ENCODE measurements around the gene AKT1.
"Not testable (repeated sequence)": the region's sequence is repeated elsewhere in the genome, so short reads cannot be mapped to it uniquely, and the experiment has no call there.

AKT1 gene

DNA sequence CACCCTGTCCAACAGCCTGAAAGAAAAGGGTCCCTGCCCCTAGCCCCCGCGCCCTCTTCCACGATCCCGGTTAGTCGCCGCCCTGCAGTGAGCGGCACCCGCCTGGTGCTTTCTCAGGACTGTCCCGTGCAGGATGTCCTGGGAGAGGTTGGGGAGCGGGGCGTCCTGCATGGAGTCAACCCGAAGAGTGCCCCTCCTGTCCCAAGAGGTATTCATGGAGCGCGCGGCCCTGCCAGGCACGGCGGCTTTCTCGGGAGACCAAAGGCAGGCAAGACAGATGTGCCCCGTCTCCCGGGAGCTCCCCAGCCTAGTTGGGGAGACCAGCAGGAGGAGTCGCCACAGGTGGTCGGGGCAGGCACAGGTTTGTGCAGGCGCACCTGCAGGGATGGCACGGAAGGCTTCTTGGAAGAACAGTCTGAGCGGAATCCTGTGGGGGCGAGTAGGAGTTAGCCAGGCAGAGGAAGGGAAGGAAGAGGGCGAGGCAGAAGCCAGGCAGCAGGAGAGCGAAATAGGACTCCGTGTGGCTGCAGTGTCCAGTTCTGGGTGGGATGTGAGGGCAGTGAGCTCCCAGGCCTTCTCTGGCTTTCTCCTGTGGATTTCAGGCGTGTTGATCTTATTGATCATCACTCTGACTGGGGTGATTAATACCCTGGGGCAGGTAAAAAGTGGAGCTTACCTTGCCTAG lies 41.9 kb downstream of the AKT1 start:
- DNase-seq (ENCODE audit: low spot score), result no peak

DNA sequence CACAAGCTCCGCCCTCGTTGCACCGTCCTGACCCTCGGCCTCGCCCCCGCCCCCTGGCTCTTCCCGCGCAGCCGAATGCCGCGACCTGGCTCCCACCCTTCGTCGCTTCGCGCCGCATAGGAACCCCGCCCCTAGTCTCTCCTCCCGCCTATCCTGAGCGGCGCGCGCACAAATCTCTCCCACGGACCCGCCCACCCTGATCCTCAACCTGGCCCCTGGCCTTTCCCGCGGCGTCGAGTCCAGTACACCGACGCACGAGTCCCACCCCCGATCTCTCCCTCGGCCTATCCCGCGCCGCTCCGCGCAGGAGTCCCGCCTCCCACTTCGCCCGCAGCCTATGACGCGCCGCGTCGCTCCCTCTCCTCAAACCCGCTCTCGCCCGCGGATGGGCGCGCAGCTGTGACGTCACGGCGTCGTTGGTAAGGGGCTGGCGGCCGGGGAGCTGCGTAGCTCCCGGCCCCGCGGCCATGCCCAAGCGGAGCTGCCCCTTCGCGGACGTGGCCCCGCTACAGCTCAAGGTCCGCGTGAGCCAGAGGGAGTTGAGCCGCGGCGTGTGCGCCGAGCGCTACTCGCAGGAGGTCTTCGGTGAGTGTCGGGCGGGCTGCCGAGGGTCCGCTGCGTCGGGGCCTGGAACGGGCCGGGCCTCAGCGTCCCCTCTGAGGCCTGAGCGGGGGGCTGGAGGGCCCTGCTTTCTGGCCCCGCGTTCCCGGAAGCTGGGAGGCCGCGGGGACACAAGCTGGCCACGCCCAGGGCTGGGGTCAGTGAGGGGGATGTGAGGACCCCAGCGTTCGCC lies 42.6 kb downstream of the AKT1 start, which contains the start of gene SIVA1:
Gene SIVA1 (plus strand): TSS at position 413 of the 793 bp plus-strand sequence. CDS start 55 bp downstream, at position 468.
- peak; percentile 99 for DNase-seq (ENCODE audit: low spot score)

DNA sequence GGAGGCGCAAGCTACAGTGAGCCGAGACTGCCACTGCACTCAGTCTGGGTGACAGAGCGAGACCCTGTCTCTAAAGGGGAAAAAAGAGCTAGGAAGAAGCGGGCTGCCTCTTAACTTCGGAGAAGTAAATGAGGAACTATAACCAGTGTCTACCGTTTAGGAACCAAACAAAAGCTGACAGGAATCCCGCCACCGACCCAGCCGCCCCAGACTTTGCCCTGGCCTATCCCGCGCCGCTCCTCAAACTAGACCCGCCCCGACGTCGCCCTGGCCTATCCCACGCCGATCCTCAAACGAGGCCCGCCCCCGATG lies 43.2 kb downstream of the AKT1 start:
- no peak for DNase-seq (ENCODE audit: low spot score)

DNA sequence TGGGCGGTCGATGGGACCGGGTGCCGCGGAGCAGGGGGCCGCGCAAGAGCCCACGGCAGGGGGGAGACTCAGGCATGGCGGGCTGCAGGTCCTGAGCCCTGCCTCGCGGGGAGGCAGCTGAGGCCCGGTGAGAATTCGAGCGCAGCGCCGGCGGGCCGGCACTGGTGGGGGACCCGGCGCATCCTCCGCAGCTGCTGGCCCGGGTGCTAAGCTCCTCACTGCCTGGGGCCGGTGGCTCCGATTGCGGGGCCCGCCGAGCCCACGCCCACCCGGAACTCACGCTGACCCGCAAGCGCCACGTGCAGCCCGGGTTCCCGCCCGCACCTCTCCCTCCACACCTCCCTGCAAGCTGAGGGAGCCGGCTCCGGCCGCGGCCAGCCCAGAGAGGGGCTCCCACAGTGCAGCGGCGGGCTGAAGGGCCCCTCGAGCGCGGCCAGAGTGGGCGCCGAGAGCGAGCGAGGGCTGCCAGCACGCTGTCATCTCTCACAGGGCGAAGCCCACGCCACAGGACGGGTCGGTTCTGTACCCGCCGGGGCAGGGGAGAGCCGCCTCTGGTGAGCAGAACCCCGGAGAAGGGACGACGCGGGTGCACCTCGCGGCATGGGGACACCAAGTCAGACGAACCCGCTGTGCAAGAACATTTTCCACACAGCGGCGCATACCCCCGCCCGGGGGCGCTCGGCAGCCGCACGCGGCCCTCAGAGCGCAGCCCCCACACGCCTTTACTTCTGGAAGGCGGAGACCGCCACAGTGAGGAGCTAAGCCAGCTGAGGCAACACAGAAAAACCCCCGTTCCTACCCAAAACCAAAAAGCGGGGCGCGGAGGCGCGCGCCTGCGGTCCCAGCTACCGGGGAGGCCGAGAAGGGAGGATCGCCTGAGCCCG lies 43.8 kb downstream of the AKT1 start:
- DNase-seq (ENCODE audit: low spot score), result no peak

DNA sequence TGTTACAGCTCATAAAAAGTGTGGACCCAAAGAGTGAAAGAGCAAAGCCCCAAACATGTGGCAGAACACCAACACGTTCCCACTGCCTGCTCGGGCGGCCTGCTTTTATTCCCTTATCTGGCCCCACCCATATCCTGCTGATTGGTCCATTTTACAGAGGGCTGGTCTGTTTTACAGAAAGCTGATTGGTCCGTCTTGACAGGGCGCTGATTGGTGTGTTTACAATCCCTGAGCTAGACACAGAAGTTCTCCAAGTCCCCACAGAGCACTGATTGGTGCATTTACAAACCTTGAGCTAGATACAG lies 44.8 kb downstream of the AKT1 start:
- DNase-seq (ENCODE audit: low spot score), result not testable (repeated sequence)

DNA sequence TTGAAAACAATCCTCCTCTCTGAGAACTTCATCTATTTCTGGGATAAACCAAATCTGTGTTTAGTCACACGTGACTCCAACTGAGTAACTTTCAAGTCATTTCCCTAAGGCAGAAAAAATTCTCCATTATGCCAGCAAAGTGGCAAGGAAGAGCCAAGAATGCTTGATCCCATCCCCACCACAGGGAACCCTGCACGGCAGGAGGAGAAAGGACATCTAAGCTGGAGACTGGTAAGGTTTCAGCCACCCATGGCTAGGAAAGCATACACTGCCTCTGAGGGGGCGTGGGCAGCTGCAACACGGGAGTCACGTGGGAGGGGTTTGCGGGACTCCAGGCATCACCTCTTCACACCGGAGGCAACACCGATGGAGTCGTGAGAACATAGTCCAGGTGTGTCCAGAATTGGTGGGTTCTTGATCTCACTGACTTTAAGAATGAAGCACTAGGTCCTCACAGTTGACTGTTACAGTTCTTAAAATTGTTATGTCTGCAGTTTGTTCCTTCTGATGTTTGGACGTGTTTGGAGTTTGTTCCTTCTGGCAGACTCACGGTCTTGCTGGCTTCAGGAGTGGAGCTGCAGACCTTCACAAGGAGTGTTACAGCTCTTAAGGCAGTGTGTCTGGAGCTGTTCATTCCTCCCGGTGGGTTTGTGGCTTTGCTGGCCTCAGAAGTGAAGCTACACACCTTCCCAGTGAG lies 45.3 kb downstream of the AKT1 start:
- no peak for DNase-seq (ENCODE audit: low spot score)

DNA sequence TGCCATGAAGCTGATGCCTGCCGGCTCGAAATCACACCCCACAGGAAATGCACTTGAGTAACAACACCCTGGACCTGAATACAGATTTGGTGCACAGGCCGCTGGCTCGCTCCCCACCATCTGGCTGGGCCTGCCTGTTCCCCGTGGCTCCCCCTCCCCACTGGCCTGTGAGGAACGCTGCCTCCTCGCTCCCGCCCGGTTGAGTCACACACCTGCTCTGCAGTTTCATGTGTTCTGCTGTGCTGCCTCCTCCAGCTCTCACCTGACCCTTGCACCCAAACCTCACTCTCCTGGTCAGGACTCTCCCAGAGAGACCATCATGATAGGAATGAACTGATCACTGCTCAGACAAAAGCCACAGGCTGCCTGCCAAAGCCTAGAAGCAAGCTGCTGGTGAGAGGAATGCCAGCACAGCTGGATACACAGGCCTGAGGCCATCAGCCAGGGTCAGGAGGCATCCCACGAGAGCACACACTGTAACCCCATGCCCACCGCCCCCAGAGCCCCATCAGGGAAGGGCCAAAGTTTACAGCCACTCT lies 46.4 kb downstream of the AKT1 start:
- DNase-seq (ENCODE audit: low spot score), result no peak

DNA sequence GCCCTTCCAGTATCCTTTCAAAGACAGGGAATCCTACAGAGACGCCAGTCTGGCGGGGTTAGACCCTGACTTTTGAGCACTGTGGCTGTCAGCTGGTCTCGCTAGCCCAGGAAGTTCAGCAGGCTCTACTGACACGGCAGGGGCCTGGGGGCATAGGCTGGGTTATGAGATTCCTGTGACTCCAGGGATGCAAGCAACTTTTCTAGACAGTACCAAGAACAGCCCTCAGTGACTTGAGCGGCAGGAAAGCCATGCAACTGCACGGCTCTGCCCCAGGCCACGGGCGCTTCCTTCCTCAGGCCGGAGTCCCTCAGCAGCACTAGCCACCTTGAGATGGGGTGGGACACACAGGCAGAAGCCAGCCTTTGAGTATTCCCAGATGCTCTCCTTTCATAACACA lies 47.7 kb downstream of the AKT1 start:
- no peak for DNase-seq (ENCODE audit: low spot score)

DNA sequence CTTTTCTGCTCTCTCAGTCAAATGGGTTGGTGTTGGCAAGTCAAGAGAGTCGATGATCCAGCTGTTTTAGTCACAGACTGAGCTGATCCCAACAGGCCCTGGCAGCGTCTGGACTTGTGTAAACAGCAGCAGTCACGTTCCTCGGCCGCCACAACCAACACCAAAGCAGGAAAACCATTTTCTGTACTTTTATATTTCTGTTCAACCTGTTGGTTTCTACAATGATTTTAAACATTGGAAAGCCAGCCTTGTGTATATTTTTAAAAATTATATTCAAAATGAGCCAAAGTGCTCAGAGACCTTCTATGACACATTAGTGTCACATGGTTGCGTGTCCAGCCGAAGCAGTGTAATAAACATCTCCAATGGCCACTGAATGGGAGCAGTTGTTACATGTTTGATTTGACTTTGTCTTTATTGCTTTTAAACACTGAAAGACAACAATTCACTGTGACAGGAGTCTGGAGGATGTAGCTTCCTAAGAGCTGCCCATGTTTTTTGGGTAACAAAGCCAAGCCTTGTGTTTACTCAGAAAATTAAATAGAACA lies 48.5 kb downstream of the AKT1 start:
- no peak for DNase-seq (ENCODE audit: low spot score)

DNA sequence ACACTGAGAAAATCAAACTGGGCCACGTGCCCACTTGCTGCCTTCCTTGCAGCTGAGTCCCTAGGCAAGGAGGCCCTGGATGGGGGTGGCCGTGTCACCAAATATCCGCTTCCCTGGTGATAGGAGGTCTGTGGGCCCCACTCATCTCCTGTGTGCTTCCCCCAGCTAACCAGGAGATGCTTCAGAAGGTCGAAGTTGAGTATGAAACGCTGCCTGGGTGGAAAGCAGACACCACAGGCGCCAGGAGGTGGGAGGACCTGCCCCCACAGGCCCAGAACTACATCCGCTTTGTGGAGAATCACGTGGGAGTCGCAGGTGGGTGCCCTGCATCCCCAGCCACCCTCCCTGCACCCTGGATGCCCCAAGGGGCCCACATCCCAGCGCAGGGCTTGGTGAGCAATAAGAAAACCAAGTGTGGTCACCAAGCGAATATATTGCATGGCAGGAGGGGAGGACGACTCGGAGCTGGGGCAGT lies 49.4 kb downstream of the AKT1 start:
- no peak for DNase-seq (ENCODE audit: low spot score)

DNA sequence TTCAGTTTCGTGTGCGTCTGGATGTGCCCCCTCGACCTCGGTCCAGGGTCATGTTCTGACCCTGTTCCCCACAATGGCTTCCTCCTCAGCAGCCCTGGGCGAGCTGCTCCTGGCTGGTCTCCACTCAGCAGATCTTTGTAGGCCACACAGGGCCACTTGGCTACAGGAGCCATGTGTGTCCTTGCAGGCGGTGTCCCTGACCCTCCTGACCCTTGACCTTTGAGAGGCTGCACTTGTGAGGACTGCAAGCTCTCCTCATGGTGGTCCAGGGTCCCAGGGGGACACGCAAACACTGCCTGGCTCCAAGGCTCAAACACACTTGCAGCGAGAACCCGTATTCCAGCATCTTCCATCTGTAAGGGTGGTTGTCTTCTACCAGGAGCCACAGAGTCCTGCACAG lies 50.1 kb downstream of the AKT1 start:
- DNase-seq (ENCODE audit: low spot score), result no peak

DNA sequence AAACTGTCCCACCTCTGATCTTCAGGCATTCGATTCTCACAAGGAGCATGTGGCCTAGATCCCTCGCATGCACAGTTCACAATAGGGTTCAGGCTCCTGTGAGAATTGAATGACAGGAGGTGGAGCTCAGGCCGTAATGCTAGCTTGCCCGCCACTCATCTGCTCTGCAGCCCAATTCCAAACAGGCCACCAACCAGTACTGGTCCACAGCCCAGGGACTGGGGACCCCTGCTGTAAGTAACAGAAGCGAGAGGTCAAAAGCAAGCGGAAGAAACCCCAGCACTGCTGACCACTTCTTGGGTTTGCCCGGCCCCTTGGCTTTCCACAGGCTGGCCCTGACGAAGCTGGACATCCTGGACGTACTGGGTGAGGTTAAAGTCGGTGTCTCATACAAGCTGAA lies 51.1 kb downstream of the AKT1 start:
- DNase-seq (ENCODE audit: low spot score), result no peak

DNA sequence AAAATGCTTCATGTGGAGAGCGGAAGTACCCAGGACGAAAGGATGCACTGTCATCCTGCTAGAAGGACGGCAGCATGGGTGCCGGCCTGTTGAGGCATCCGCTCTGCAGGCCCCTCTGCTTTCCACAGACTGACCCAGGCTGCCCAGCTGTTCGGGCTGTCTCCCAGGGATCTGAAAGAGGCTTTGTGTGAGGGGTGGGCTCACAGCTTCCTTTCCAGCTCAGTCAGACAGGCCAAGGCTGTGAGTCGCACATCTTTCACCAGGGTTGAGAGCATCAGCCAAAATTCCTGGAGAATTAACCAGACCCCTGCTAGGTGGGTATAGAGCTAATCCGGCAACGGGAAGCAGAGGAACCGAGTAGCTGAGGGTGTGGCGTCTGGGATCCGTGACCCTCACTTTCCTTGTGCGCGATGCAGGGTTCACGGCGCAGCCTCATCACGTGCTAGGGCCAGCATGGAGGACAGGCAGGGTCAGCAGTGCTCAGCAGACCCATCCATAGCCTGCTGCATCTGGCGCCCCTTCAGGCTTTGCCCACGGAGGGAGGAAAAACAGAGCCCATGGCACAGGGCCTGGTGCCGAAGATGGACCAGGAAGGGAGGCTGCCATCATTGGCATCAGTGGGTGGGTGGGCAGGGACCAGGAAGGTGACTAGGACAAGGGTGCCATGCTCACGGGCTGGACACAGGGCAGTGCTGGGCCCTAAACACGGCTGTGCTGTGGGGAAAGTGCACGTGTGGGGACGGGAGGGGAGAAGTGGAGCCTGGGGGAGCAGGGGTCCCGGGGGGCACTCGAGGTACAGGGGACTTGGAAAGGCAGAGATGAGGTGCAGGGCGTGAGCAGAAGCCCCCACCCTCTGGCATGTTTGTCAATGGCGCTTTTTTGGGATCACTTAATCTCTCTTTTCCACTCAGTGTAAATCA lies 51.8 kb downstream of the AKT1 start:
- no peak for DNase-seq (ENCODE audit: low spot score)

DNA sequence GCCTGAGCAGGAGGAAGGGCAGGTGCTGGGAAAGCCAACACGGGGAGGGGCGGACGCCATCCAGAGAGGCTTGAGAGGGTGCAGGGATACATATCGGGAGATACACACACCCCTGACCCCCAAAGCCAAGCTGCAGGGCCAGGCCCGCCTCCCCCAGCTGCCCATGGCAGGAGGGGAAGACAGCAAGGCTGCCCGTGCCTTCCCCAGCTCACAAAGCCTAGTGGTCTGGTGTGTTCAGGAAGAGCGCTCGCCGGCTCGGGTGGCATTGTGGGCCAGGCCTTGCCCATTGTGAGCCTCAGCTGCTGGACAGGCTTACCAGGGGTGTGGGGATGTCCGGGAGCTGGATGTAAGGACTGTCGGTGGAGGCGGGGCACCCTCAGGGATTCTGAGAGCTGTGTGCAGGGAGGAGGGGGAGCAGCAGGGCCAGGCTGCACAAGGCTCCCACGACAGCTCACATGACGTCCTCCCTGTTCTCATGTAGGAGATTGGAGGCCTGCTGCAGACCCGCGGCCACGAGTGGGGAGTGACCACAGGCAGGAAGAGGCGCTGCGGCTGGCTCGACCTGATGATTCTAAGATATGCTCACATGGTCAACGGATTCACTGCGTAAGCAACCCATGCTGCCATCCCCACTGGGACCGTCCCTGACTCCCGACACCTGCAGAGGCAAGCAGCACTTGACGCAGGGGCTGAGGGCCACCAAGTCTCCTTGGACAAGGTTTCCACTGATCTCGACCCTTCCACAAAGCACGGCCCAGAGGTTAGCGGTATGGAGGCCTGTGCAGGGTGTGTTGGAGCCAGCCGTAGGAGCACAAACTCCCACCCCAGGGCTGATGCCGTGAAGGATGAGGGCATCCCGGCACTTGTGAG lies 52.7 kb downstream of the AKT1 start:
- no peak for DNase-seq (ENCODE audit: low spot score)

DNA sequence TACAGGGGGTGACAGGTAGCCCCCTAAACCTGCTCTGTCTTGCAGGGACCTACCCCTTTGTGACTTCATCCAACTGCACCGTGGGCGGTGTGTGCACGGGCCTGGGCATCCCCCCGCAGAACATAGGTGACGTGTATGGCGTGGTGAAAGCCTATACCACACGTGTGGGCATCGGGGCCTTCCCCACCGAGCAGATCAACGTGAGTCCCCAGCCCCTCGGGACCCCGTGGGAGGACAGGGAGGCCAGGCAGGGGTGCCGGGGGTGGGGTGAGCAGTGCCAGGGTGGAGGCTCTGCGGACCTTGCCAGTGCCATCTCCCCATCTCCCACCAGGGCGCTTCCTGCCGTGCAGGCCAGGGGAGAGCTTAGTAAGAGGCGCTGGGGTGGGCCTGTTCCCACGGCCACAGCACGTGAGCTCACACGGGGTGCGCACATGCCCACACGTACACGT lies 53.7 kb downstream of the AKT1 start:
- no peak for DNase-seq (ENCODE audit: low spot score)

DNA sequence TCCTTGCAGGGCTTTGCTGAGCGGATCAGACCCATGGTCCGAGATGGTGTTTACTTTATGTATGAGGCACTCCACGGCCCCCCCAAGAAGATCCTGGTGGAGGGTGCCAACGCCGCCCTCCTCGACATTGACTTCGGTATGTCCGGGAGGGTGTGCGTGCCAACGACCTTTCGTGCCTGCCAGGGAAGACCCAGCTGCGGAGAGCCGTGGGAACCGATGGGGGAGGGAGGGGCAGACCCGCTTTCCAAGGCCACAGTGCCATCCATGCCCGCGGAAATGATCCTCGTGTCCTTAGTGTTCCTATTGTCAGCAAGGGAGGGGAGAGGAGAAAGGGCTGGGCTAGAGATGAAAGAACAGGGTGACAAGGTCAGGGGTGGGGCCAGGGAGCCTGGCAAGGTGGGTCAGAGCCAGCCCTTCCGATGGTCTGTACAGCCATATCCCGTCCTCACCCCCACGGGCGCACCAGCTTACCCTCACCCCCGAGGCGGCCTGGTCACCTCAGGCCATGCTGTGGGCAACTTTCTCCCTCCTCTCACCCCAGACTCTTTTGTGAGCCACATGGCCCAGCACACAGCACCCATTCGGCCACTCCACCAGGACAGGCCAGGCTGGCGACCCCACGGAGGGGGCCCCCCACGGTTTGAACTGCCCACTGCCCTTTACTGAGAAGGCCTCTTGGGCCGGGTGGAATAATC lies 54.3 kb downstream of the AKT1 start:
- no peak for DNase-seq (ENCODE audit: low spot score)

DNA sequence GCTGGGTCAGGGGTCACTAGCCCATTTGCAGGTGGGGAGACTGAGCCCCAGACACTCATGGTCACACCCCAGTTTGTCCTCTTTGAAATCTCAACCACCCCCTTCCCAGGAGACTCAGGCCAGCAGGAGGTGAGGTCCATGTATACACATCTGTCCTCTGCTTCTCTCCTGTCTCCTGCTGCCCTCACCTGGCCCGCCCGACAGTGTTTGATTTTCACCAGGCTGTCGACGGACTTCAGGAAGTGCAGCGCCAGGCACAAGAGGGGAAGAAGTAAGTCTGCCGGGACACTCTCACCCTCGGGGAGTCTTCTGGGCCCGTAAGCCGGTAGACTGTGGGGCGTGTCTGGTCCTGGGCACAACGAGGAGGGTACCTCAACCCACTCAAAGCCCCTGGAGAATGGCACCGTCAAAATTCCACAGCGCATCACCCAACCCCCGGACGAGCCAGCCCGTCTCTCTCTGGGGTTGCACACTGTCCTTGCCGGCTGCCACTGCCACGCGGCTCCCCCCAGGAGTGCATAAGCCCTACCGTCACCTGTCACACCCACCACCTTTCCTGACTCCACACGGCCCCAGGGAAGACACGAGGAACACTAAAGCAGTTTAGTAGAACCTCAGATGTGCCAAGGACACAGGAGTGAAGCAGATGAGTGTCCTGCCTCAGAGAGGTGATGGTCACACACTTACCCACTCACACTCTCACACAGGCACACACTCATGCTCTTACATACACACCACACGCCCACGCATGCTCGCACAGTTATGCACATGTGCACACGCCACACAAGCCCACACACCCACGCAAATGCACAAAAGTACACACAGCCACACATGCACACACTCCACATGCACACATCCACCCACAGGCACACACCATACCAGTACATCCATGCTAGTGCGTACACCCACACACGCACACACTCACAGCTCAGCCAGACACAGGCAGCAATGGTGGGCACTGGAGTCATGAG lies 55.7 kb downstream of the AKT1 start:
- DNase-seq (ENCODE audit: low spot score), result no peak

DNA sequence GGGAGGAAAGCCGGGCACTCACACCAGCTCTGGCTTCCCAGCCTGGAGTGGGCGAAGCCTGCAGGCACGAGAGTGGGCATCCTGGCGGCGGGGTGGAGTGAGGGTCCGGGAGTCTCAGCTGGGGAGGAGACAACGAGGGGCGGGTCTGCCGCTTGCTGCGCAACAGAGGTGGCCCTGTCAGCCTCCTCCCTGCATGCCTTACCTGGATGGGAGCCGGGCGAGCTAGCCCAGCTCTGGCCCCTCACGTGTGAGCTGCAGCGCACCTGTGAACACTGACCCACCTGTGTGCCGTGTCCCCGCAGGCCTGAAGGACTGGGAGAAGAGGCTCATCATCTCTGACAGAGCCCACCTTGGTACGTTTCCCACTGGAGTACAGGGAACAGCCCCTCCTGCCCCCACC lies 56.5 kb downstream of the AKT1 start:
- DNase-seq (ENCODE audit: low spot score), result no peak
